ENCODE data around the gene ANKRD24. TPM values are rescaled to one million over a fixed set of nuclear protein-coding genes. Genes with fewer than 3 reads are reported as not detected.

ANKRD24 gene
- total RNA-seq, 1 experiment from 2014 or later = 10.9 TPM

DNA sequence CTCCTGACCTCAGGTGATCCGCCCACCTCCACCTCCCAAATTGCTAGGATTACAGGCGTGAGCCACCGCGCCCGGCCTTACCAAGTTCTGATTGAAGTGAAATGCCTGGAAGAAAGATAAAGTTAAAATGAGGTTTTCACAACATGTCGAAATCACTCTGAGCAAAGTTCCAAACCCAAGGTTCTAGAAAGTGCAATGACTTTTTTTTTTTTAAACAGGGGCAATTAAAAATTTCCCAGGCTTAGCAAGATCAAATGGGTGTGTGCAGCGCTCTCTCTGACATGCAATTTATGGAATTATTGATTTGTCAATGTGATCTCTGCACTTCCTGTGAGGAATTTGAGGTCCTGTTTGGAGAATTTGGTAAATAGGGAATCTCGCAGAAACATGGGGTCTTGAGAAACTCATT lies 45.8 kb upstream of the ANKRD24 start:
- ChIA-PET CTCF (no interaction called here), POLR2A (ENCODE audit: low non-redundant PET) (no interaction called here)
- H3K27ac ChIP-seq (ENCODE audit: low read depth, low read length, poor library complexity, severe bottlenecking) = no peak overlapping the region
- no peaks in the 10 kb centered on the region for H3K9me3 ChIP-seq (ENCODE audit: low read depth, low read length, poor library complexity, severe bottlenecking)
- no peak for DNase-seq (ENCODE audit: low spot score)
- no peaks in the 10 kb centered on the region for H3K36me3 ChIP-seq (ENCODE audit: insufficient read depth, low read length, poor library complexity, severe bottlenecking)
- no peak overlapping the region for H3K4me3 ChIP-seq (ENCODE audit: low read depth, low read length, poor library complexity, severe bottlenecking)
- no peaks in the 10 kb centered on the region for H3K27me3 ChIP-seq (replicated peaks; ENCODE audit: insufficient read depth, low read depth, low read length, poor library complexity)
- no peaks in the 10 kb centered on the region for H3K4me1 ChIP-seq (ENCODE audit: insufficient read depth, low read length, poor library complexity, severe bottlenecking)
- TF ChIP-seq, protein P1, sequence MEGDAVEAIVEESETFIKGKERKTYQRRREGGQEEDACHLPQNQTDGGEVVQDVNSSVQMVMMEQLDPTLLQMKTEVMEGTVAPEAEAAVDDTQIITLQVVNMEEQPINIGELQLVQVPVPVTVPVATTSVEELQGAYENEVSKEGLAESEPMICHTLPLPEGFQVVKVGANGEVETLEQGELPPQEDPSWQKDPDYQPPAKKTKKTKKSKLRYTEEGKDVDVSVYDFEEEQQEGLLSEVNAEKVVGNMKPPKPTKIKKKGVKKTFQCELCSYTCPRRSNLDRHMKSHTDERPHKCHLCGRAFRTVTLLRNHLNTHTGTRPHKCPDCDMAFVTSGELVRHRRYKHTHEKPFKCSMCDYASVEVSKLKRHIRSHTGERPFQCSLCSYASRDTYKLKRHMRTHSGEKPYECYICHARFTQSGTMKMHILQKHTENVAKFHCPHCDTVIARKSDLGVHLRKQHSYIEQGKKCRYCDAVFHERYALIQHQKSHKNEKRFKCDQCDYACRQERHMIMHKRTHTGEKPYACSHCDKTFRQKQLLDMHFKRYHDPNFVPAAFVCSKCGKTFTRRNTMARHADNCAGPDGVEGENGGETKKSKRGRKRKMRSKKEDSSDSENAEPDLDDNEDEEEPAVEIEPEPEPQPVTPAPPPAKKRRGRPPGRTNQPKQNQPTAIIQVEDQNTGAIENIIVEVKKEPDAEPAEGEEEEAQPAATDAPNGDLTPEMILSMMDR (conservative IDR thresholded peaks at IDR 0.05; ENCODE audit: low read depth, low read length) = no peak
- no peak for TF ChIP-seq EZH2 (IDR thresholded peaks at IDR 0.05; ENCODE audit: borderline replicate concordance, low read depth, low read length, poor library complexity, severe bottlenecking)
- BruUV-seq (replicated peaks) = no TSS peak
- intact Hi-C loops (cut with micrococcal nuclease; ENCODE audit: unreplicated experiment) = no loop called here

DNA sequence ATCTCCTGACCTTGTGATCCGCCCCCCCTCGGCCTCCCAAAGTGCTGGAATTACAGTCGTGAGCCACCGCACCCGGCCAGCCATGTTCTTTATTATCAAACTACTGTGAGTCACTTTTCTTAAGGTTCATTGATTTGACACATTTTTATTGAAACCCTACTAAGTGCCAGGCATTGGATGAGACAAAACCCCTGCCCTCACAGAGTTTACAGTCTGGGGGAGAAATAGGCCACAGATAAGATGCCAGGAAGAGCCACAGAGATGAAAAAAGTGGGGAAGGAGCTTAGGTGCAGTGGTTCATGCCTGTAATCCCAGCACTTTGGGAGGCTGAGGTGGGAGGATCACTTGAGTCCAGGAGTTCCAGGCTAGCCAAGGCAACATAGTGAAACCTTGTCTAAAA lies 44.0 kb upstream of the ANKRD24 start:
- TF ChIP-seq EZH2 (IDR thresholded peaks at IDR 0.05; ENCODE audit: borderline replicate concordance, low read depth, low read length, poor library complexity, severe bottlenecking) = no peak
- TF ChIP-seq, protein P1 (conservative IDR thresholded peaks at IDR 0.05; ENCODE audit: low read depth, low read length) = no peak
- POLR2A ChIA-PET (ENCODE audit: low non-redundant PET) = no interaction called here
- intact Hi-C loops (cut with micrococcal nuclease; ENCODE audit: unreplicated experiment) = no loop called here
- CTCF ChIA-PET = interaction anchor here (1.3 kb wide), 1 partner anchor 153 kb away, joined by 3 read pairs; no protein-coding TSS in a partner anchor
- BruUV-seq (replicated peaks) = no TSS peak
- Histone ChIP-seq H3K9me3 (ENCODE audit: low read depth, low read length, poor library complexity, severe bottlenecking) (no peaks in the 10 kb centered on the region), H3K36me3 (ENCODE audit: insufficient read depth, low read length, poor library complexity, severe bottlenecking) (no peaks in the 10 kb centered on the region), H3K4me3 (ENCODE audit: low read depth, low read length, poor library complexity, severe bottlenecking) (no peak overlapping the region), H3K27me3 (replicated peaks; ENCODE audit: insufficient read depth, low read depth, low read length, poor library complexity) (no peaks in the 10 kb centered on the region), H3K27ac (ENCODE audit: low read depth, low read length, poor library complexity, severe bottlenecking) (no peak overlapping the region), H3K4me1 (ENCODE audit: insufficient read depth, low read length, poor library complexity, severe bottlenecking) (no peaks in the 10 kb centered on the region)
- no peak for DNase-seq (ENCODE audit: low spot score)

DNA sequence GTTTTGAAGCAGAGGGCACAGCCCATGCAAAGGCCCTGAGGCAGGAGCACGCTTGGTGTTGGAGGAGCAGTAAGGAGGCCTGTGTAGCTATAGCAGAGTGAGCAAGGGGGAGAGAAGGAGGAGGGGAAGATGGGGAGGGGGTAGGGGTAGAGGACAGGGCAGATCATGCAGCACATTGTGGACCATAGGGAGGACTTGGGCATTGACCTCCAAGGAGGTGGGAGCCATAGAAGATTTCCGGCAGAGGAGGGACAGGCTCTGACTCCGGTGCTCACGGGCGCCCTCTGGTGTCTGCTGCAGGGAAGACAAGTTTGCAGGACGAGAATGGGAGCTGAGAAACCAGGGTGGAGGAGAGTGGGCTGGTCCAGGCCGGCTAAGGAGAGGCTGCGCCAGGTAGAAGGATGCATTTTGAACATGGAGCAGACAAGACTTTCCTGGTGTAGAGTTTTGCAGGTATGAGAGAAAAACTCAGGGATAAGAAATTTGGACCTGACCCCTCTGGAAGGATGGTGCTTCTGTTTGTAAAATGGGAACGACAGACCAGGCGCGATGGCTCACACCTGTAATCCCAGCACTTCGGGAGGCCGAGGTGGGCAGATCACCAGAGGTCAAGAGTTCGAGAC lies 42.8 kb upstream of the ANKRD24 start:
- CTCF ChIA-PET = interaction anchor here (0.5 to 1.9 kb wide), 16 partner anchors 9 to 1306 kb away, joined by 3 to 15 read pairs (median 4); partner anchors contain the start of gene ZBTB7A
- intact Hi-C loops (cut with micrococcal nuclease; ENCODE audit: unreplicated experiment) = loop anchor here (10.0 kb wide), 1 partner anchor 65 kb away; no protein-coding TSS in a partner anchor
- Histone ChIP-seq H3K4me1 (ENCODE audit: insufficient read depth, low read length, poor library complexity, severe bottlenecking) (no peaks in the 10 kb centered on the region), H3K4me3 (ENCODE audit: low read depth, low read length, poor library complexity, severe bottlenecking) (no peak overlapping the region), H3K9me3 (ENCODE audit: low read depth, low read length, poor library complexity, severe bottlenecking) (no peaks in the 10 kb centered on the region), H3K27ac (ENCODE audit: low read depth, low read length, poor library complexity, severe bottlenecking) (no peak overlapping the region), H3K36me3 (ENCODE audit: insufficient read depth, low read length, poor library complexity, severe bottlenecking) (no peaks in the 10 kb centered on the region), H3K27me3 (replicated peaks; ENCODE audit: insufficient read depth, low read depth, low read length, poor library complexity) (peaks cover under 1% of the 10 kb centered on the region)
- TF ChIP-seq, protein P1 (conservative IDR thresholded peaks at IDR 0.05; ENCODE audit: low read depth, low read length) = peak; percentile 91
- TF ChIP-seq EZH2 (IDR thresholded peaks at IDR 0.05; ENCODE audit: borderline replicate concordance, low read depth, low read length, poor library complexity, severe bottlenecking) = no peak
- POLR2A ChIA-PET (ENCODE audit: low non-redundant PET) = no interaction called here
- BruUV-seq (replicated peaks) = no TSS peak
- peak; percentile 77 for DNase-seq (ENCODE audit: low spot score)

Data from A673 (cell line).